Stimulated activated CD8-positive, alpha-beta memory T cell treated with anti-CD3 and anti-CD28 coated beads, Interleukin-12 subunit alpha, Interleukin-12 subunit beta, amount 100 ng/mL, for 1 hour (primary cell): Measurements from ENCODE around the gene THOP1.

ENCODE experiments used
- DNase-seq: peaks from one replicate; pipeline ENCODE4 v3.0.0-alpha.2; 2020; ENCODE audit warnings: low read depth

Gene THOP1

GRCh38 chr19:2854849-2855248, 69.5 kb downstream of the THOP1 start:
- DNase-seq: no peak

GRCh38 chr19:2856457-2857050, 71.3 kb downstream of the THOP1 start:
- DNase-seq: no peak

GRCh38 chr19:2858864-2859263, 73.6 kb downstream of the THOP1 start:
- no peak for DNase-seq

- DNase-seq: no peak
Measured at GRCh38 chr19:2863816-2864215, 78.5 kb downstream of the THOP1 start.
